IPS-NIHi11 (cell line): Measurements from ENCODE around the gene SLC25A22.

Experiments used
- DNase-seq: peaks from one replicate; pipeline ENCODE4 v3.0.0; 2012; ENCODE audit warnings: mixed read lengths, low spot score

The SLC25A22 gene

GRCh38 chr11:771617-772204 is 26.4 kb downstream of the SLC25A22 start:
- no peak for DNase-seq

GRCh38 chr11:770642-771616 is 27.2 kb downstream of the SLC25A22 start:
- no peak for DNase-seq

DNA sequence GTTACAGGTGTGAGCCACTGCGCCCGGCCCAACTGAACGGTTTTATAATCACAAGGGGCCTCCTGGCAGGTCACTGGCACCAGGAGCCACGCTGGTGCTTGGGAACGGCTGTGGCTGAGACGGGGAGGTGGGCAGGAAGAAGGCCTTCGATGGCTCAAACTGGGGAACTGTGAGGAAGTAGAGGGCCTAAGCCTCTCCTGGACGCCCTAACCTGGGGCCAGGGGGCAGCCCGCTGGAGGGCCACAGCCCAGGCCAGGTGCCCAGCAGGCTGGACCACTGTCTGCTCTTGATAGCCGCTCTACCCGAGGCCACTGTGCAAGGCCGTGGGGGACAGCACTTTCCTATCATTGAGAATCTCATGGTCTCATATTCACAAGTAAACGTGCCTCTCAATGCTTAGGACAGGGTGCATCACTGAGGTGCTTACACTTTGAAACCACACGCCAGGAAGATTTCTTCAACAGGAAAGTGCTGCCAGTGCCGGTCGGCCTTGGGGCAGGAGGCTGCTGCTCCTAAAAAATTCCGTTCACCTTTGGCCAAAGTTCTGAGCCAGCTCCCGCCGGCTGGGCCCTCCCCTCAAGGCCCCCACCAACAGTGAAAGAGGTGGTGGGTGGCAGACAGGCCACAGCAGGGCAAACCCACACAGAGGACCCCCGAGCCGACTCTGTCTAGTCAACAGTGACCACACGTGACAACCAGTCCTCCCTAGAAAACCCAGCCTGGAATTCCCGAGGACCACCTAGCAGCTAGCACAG is 28.0 kb downstream of the SLC25A22 start:
- no peak for DNase-seq

DNA sequence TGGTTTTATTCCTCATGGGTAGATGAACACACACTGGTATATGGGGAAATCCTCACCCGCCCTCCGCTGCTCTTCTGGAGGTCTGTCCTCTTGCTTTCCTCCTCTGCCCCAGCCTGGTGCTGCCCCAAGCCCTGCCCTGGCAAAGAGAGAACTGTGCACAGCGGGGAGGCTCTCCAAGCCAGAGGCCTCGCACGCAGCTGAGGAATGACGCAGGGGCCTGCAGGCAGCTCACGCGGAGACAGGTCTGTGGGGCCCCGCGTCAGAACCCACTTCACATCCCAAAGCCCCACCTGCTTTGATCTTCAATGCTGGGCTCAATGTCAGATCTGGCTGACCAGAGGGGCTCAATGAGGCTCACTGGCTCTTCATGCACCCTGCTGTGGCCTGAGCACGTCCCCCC is 30.8 kb downstream of the SLC25A22 start:
- no peak for DNase-seq

DNA sequence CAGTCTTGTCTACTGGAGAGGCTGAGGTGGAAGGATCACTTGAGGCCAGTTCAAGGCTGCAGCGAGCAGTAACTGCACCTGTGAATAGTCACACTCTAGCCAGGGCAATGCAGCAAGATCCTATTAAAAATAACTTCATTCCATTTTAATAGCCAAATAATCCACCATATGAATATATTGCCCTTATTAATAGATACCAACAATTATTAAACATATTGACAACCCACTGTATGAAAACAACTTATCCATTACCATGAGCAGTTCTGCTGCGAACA is 31.2 kb downstream of the SLC25A22 start:
- DNase-seq: no peak

GRCh38 chr11:766106-766935 is 31.8 kb downstream of the SLC25A22 start:
- no peak for DNase-seq

DNA sequence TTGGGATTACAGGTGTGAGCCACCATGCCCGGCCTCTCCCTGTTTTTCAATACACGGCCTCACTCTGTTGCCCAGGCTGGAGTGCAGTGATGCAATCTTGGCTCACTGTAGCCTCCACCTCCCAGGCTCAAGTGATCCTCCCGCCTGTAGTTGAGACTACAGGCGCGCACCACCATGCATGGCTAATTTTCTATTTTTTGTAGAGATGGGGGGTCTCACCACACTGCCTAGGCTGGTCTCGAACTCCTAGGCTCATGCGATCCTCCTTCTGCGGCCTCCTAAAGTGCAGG is 32.3 kb downstream of the SLC25A22 start:
- DNase-seq: no peak

DNA sequence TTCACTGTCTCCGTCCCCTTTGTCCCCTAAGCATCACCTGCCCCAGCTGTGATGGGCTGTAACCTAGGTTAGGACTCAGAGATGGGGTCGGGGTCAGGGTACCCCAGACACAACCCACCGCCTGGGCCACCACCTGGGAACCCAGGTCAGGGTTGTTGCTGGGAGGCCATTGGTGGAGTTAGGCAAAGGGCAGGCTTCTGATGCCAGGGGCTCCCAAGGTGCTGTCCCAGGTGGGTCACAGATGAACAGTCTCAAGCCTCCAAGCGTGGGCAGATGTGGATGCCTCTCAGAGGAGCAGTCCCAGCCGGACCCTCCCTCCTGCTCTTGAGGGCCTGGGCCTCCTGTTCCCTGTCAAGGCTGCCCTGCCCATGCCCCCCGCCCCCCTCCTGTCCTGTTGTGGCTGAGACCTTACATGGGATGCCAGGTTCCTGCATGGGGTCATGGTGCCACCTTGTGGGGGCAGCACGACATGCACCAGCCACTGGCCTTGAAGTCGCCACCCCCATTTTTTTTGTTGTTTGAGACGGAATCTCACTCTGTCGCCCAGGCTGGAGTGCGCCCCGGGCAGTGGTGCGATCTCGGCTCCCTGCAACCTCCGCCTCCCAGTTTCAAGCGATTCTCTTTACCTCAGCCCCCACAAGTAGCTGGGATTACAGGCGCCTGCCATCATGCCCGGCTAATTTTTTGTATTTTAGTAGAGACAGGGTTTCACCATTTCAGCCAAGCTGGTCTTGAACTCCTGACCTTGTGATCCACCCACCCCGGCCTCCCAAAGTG is 32.9 kb downstream of the SLC25A22 start:
- DNase-seq: peak; percentile 78

GRCh38 chr11:764322-765024 is 33.6 kb downstream of the SLC25A22 start:
- no peak for DNase-seq

DNA sequence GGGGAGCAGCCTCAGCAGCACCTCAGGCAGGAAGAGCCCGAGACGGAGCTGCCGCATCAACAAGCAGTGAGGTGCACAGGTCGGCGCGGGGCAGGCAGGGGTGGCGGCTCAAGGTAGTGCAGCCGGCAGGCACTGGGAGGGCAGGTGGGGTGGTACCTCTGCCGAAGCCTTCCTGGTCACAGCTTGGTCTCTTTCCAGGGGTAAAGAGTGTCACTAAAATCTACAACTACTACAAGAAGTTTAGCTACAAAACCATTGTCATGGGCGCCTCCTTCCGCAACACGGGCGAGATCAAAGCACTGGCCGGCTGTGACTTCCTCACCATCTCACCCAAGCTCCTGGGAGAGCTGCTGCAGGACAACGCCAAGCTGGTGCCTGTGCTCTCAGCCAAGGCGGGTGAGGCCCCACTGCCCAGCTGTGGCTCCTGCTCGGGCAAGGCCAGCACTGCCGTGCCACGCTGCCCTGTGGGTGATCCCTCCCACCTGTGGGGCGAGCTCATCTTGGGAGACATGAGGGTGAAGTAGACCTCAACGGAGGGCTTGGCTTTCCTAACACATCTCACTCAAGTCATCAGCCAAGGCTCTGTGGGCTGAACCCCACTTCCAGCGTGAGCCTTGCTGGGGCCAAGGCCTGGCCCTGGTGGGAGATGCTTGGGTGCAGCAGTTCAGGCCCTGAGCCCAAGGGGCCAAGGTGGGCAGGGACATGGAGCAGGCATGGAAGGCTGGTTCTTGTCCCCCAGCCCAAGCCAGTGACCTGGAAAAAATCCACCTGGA is 34.3 kb downstream of the SLC25A22 start:
- no peak for DNase-seq

DNA sequence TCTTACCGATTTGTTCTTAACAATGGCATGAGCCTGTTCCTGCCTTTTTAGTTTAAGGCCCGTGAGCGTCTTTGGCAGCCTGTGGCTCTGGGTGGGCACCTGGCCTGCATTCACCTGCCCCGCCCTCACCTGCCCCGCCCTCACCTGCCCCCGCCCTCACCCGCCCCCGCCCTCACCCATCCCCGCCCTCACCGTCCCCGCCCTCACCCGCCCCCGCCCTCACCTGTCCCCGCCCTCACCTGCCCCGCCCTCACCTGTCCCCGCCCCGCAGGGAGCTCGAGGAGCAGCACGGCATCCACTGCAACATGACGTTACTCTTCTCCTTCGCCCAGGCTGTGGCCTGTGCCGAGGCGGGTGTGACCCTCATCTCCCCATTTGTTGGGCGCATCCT is 35.0 kb downstream of the SLC25A22 start:
- DNase-seq: peak; percentile 76

DNA sequence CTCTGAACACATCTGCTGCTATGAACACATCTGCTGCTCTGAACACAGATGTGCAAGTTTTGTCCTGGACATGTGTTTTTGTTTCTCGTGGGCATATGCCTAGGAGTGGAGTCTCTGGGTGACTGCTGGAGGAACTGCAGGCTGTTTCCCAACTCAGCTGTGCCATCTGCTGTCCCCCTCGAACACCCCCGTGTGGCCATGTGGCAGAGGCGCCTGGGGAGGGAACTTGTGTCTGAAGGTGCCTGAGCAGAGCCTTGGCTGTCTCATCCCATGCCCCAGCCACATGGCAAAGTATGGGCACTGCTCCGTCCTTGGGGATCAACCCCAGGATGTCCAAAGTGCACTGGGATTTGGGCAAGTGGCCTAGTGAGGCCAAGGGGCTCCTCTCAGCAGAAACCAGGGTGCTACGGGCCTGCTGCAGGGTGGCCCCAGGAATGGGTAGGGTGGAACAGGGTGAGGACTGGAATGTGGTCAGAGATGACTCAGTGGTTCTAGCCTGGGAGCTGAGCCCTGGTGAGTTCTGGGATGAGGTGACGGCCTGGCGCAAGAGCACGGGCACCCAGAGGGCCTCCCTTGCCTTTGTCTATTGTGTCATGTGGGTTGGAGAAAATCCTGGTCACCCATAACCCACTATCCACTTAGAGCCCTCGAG is 35.5 kb downstream of the SLC25A22 start:
- peak; percentile 59 for DNase-seq

DNA sequence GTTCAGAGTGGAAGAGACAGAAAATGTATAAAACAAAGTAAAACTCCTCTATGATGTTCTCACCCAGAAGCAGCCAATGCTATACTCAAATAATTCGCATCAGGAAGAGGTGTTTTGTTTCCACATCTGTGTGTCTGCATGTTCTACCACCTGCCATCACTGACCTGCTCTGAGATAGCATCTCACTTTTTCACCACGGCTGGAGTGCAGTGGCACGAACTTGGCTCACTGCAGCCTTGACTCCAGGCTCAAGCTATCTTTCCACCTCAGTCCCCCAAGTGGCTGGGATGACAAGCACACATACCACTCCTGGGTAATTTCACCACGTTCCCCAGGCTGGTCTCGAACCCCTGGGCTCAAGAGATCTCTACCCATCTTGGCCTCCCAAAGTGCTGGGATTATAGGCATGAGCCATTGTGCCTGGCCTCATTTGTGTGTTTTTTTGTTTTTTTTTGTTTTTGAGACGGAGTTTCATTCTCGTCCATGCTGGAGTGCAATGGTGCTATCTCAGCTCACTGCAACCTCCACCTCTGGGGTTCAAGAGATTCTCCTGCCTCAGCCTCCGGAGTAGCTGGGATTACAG is 36.5 kb downstream of the SLC25A22 start:
- no peak for DNase-seq

DNA sequence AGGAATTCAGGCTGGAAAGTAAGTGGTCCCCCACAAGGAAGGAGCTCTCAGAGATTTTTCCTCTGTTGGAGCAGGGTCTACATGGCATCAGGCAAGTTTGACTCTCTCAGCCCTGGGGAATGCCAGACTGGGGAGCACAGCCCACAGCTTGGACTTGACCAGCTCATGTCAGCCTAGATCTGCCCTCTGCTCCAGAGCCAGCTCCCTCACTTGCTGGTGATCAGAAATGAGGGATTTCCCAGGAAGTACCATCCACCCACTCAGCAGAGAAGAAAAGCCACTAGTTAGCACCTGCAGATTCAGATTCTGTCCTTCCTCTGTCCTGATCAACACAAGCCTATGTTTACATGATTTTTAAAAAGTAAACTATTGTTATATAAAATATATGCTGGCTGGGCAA is 37.8 kb downstream of the SLC25A22 start:
- no peak for DNase-seq

GRCh38 chr11:749731-750130 is 48.4 kb downstream of the SLC25A22 start:
- DNase-seq: no peak

DNA sequence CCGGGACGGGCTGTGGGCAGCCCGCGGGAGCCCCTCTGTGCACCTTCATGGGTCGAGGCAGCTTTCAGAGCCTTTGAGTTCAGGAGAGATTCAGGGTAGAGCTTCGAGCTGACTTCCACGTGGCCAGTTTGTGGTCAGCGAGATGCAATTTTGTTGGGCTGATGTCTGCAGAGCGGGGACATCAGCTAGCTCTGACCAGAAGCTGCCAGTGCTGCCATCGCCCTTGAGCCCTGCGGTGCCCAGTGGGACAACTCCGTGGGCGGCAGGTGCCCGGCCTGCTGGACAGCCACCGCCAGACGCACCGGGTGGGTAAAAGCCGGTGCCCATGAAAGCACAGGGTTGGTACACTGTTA is 50.1 kb downstream of the SLC25A22 start:
- DNase-seq: no peak

DNA sequence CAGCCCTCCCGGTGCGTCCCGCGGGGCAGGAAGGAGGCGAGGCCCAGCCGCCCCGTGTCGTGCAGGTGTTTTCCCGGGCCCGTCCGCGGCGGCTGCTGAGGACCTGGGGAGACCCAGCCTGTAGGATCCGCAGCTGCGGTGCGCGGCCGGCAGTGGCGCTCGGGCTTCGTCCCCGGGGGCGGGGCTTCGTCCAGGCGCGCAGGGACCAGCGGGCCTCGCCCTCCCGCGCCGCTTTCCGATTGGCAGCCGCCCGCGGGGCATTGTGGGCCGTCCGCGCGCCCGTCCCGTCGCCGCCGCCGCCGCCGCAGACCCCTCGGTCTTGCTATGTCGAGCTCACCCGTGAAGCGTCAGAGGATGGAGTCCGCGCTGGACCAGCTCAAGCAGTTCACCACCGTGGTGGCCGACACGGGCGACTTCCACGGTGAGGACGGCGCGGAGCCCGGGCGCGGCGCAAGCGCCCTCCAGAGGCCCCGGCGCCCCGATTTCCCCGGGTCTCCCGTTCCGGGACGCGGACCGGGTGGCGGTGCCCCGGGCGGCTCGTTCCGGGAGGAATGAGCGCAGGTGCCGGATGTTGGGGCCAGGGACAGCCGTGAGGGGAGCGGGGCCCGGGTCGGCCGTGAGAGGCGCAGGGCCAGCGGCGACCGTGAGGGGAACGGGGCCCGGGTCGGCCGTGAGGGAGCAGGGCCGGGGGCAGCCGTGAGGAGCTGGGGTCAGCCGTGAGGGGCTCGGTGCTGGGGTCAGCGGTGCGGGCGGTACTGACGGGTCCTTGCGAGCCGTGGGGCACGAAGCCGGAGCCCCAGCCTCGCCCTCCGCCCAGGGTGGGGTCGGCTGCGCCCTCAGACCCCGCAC is 50.7 kb downstream of the SLC25A22 start, which contains the start of gene TALDO1:
TSS of gene TALDO1 (plus strand) at position 307 of the 849 bp plus-strand sequence. CDS start at position 325, 18 bp downstream.
- peak; percentile 96 for DNase-seq
